ENCODE data around the gene LPP.

The LPP gene

DNA sequence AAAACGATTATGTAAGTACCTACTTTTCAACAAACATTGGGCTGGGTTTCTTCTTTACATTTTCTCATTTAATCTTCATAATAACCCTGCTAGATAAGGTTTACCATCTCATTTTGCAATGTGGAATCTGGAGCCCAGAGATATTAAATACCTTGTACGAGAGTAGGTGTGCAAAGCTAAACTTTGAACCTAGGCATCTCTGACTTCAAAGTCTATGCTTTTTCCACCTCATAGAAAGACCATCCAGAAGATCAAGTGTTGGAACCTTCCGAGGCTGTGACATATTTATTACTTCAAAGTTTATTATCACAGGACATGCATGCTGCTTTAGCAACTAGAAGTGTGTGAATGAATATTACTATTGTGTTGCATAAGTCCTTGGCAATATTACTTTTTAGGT lies 520.6 kb downstream of the LPP start:
- Histone ChIP-seq H3K27me3 (ENCODE audit: control insufficient read depth, low read length) (no peaks in the 10 kb centered on the region), H3K4me1 (ENCODE audit: control insufficient read depth, low read length) (peaks cover 17% of the 10 kb centered on the region), H3K9me2 (replicated peaks; ENCODE audit: control insufficient read depth, low read length) (no peaks in the 10 kb centered on the region), H3K36me3 (ENCODE audit: control insufficient read depth, low read length) (no peaks in the 10 kb centered on the region), H4K20me1 (ENCODE audit: control insufficient read depth, insufficient read depth, low read depth, low read length) (no peaks in the 10 kb centered on the region), H3F3A (ENCODE audit: control insufficient read depth, insufficient read depth) (no peaks in the 10 kb centered on the region), H3K4me3 (ENCODE audit: low read length) (no peak overlapping the region), H3K4me2 (ENCODE audit: low read length) (no peak overlapping the region), H3K9me3 (ENCODE audit: control insufficient read depth, insufficient read depth, low read length) (no peaks in the 10 kb centered on the region), H3K79me2 (ENCODE audit: control insufficient read depth, low read length) (no peaks in the 10 kb centered on the region), H3K27ac (ENCODE audit: low read depth, low read length) (no peak overlapping the region)
- no peak for TF ChIP-seq EZH2phosphoT487 (IDR thresholded peaks at IDR 0.05; ENCODE audit: borderline replicate concordance, low read length)
- TF ChIP-seq, protein P1, sequence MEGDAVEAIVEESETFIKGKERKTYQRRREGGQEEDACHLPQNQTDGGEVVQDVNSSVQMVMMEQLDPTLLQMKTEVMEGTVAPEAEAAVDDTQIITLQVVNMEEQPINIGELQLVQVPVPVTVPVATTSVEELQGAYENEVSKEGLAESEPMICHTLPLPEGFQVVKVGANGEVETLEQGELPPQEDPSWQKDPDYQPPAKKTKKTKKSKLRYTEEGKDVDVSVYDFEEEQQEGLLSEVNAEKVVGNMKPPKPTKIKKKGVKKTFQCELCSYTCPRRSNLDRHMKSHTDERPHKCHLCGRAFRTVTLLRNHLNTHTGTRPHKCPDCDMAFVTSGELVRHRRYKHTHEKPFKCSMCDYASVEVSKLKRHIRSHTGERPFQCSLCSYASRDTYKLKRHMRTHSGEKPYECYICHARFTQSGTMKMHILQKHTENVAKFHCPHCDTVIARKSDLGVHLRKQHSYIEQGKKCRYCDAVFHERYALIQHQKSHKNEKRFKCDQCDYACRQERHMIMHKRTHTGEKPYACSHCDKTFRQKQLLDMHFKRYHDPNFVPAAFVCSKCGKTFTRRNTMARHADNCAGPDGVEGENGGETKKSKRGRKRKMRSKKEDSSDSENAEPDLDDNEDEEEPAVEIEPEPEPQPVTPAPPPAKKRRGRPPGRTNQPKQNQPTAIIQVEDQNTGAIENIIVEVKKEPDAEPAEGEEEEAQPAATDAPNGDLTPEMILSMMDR (IDR thresholded peaks at IDR 0.05; ENCODE audit: low read depth, low read length, poor library complexity, severe bottlenecking): no peak

GRCh38 chr3:188677344-188677743 lies 523.4 kb downstream of the LPP start:
- H3F3A ChIP-seq (ENCODE audit: control insufficient read depth, insufficient read depth): no peaks in the 10 kb centered on the region

GRCh38 chr3:188680189-188680588 lies 526.2 kb downstream of the LPP start:
- H3K4me1 ChIP-seq (ENCODE audit: control insufficient read depth, low read length): peaks cover 21% of the 10 kb centered on the region
- H3K9me2 ChIP-seq (replicated peaks; ENCODE audit: control insufficient read depth, low read length): no peaks in the 10 kb centered on the region
- no peak overlapping the region for H3K4me2 ChIP-seq (ENCODE audit: low read length)
- H3F3A ChIP-seq (ENCODE audit: control insufficient read depth, insufficient read depth): no peaks in the 10 kb centered on the region
- H3K36me3 ChIP-seq (ENCODE audit: control insufficient read depth, low read length): no peaks in the 10 kb centered on the region
- TF ChIP-seq, protein P1 (IDR thresholded peaks at IDR 0.05; ENCODE audit: low read depth, low read length, poor library complexity, severe bottlenecking): no peak
- TF ChIP-seq EZH2phosphoT487 (IDR thresholded peaks at IDR 0.05; ENCODE audit: borderline replicate concordance, low read length): no peak
- H3K27ac ChIP-seq (ENCODE audit: low read depth, low read length): no peak overlapping the region
- no peaks in the 10 kb centered on the region for H3K79me2 ChIP-seq (ENCODE audit: control insufficient read depth, low read length)
- no peaks in the 10 kb centered on the region for H3K9me3 ChIP-seq (ENCODE audit: control insufficient read depth, insufficient read depth, low read length)
- H4K20me1 ChIP-seq (ENCODE audit: control insufficient read depth, insufficient read depth, low read depth, low read length): no peaks in the 10 kb centered on the region
- no peak overlapping the region for H3K4me3 ChIP-seq (ENCODE audit: low read length)
- no peaks in the 10 kb centered on the region for H3K27me3 ChIP-seq (ENCODE audit: control insufficient read depth, low read length)

More at GRCh38 chr3:188677344-188677743, 523.4 kb downstream of the LPP start:
- Histone ChIP-seq H3K36me3 (ENCODE audit: control insufficient read depth, low read length) (no peaks in the 10 kb centered on the region), H3K9me2 (replicated peaks; ENCODE audit: control insufficient read depth, low read length) (no peaks in the 10 kb centered on the region), H3K79me2 (ENCODE audit: control insufficient read depth, low read length) (no peaks in the 10 kb centered on the region), H3K27ac (ENCODE audit: low read depth, low read length) (no peak overlapping the region), H3K4me3 (ENCODE audit: low read length) (no peak overlapping the region), H3K27me3 (ENCODE audit: control insufficient read depth, low read length) (no peaks in the 10 kb centered on the region), H4K20me1 (ENCODE audit: control insufficient read depth, insufficient read depth, low read depth, low read length) (no peaks in the 10 kb centered on the region), H3K4me2 (ENCODE audit: low read length) (no peak overlapping the region), H3K9me3 (ENCODE audit: control insufficient read depth, insufficient read depth, low read length) (no peaks in the 10 kb centered on the region), H3K4me1 (ENCODE audit: control insufficient read depth, low read length) (peaks cover 15% of the 10 kb centered on the region)
- TF ChIP-seq EZH2phosphoT487 (IDR thresholded peaks at IDR 0.05; ENCODE audit: borderline replicate concordance, low read length): no peak
- TF ChIP-seq, protein P1 (IDR thresholded peaks at IDR 0.05; ENCODE audit: low read depth, low read length, poor library complexity, severe bottlenecking): no peak
